DMS53 (cell line): Measurements from ENCODE around the gene ELMO1.

ENCODE experiments used
- DNase-seq: peaks from one replicate; lab custom pipeline; 2025; lab: John Stamatoyannopoulos, UW

The ELMO1 gene, protein sequence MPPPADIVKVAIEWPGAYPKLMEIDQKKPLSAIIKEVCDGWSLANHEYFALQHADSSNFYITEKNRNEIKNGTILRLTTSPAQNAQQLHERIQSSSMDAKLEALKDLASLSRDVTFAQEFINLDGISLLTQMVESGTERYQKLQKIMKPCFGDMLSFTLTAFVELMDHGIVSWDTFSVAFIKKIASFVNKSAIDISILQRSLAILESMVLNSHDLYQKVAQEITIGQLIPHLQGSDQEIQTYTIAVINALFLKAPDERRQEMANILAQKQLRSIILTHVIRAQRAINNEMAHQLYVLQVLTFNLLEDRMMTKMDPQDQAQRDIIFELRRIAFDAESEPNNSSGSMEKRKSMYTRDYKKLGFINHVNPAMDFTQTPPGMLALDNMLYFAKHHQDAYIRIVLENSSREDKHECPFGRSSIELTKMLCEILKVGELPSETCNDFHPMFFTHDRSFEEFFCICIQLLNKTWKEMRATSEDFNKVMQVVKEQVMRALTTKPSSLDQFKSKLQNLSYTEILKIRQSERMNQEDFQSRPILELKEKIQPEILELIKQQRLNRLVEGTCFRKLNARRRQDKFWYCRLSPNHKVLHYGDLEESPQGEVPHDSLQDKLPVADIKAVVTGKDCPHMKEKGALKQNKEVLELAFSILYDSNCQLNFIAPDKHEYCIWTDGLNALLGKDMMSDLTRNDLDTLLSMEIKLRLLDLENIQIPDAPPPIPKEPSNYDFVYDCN

DNA sequence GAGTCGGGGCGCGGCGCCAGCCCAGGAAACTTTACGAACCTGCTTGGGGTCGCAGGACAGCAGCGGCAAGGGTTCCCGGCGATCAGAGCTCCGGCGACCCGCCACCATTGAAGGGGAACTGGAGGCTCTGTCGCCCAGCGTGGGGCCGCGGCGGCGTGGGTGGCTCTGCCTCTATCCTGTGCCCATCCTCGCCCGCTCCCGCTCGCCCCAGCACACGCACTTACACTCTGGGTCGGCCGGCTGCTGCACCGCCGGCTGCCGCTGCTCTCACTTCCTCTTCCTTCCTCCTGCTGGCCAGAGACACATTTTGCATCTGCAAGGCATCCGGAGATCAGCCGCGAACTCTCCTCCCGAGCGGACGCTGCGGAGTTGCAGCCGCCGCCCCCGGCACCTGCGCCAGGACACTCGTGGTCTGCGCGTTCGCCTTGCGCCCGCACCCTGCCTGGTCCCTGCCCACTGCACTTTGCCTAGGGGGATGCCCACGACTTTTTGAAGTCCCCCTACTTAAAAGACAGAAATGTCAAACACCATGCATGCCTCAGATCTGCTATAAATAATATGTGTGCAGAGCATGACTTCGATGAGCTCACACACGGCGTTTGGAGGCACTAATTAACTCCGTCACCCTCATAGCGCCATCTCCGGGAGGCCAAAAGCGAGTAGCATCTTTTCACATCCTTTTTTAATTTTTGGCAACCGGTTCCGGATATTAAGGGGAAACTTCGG is at the start of gene ELMO1:
TSS of gene ELMO1 (minus strand) at position 229 of the 726 bp plus-strand sequence. CDS start 106,174 bp downstream, outside the sequence.
- DNase-seq = peak; percentile 90

DNA sequence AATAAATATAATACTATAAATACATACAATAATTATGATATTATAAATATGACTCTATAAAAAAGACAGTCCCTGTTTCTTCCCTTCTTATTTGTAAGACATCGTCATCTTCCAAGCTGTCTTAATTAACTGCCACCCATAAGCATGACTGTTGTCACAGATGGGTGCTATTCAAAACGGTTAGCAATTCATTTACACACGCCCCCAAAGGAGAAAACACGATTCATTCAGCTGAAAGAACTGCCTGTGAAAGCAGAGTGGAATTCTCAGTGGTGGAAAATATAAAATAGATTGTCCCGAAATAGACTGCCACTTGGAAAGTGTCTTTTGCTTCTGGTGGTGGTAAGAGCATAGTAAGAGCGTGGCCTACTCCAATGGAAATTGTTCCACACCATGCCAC is 48.9 kb upstream of the ELMO1 start:
- no peak for DNase-seq

DNA sequence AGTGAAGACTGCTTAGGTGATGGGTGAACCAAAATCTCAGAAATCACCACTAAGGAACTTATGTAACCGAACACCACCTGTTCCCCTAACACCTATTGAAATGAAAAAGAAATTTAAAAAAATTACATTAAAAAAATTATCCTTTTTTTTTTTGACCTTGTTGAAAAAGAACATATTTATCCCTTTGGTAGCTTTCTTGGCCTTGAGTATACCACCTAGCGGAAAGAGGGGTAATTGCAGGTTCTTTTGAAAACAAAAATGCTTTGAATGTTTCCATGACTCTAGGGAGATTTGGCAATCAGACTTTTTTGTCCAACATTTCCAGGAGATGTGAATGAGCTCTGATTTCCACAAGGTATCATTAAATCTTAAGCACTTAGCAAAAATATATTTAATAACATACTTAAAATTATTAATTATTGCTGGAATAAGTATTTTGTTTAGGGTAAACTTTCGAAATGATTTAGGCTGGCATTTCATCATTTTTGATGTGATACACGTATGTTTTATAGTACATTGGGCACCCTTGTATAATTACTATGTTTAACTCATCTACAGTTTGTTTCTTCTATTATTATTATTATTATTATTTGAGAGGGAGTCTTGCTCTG is 47.0 kb upstream of the ELMO1 start:
- peak; percentile 54 for DNase-seq

DNA sequence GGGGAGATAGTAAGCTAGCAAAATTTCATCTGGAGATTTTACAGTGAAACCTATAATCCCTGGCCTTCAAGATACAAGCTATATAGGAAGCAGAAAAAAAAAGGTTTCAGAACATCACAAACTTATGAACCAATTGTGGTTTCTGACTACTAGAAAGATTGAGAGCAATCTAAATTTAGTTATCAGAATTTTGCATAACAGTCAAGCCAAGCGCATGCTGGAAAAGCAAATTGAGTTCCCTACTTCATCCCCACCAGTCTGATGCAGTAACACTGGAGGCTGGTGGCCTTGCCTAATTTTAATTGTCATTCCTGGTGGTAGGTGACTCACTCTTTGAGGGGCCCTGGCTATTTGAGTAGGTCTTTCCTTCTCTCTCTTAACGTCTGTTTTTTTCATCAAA is 46.3 kb upstream of the ELMO1 start:
- DNase-seq = no peak

DNA sequence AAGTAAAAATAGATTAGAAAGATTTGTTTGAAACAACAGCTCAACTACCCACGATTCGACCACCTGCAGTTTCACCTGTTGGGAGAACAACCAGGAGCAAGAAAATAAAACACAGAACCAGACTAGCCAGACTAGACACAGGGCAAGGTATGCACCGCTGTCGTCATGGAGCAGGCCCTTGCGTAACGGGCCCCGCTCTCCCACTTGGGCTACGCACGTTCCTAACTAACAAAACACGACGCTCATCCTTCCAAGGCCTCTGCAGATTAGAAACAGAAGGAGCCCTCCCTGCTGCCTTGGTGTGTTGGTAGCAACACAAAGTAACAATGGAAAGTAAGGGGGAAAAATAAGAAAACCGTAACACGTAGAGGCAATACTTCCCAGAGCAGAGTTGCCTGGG is 45.1 kb upstream of the ELMO1 start:
- no peak for DNase-seq

DNA sequence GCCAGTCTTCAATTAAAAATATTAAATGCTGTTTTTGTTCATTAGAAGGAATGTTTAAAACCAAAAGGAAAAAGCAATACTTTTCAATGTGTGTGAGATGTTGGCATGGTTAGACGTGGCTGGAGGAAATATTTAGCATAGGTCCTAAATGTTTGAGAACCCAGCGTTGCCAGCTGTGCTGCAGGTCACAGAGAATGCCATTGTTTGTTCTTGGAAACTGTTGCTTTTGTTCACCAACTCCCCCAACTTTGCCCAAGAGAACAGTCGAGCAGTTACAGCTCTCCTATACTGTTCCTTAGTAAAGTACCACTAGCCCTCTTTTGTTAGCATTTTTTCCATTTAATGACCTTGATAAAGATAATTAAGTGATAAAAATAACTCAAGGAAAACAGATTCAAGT is 44.5 kb upstream of the ELMO1 start:
- no peak for DNase-seq

DNA sequence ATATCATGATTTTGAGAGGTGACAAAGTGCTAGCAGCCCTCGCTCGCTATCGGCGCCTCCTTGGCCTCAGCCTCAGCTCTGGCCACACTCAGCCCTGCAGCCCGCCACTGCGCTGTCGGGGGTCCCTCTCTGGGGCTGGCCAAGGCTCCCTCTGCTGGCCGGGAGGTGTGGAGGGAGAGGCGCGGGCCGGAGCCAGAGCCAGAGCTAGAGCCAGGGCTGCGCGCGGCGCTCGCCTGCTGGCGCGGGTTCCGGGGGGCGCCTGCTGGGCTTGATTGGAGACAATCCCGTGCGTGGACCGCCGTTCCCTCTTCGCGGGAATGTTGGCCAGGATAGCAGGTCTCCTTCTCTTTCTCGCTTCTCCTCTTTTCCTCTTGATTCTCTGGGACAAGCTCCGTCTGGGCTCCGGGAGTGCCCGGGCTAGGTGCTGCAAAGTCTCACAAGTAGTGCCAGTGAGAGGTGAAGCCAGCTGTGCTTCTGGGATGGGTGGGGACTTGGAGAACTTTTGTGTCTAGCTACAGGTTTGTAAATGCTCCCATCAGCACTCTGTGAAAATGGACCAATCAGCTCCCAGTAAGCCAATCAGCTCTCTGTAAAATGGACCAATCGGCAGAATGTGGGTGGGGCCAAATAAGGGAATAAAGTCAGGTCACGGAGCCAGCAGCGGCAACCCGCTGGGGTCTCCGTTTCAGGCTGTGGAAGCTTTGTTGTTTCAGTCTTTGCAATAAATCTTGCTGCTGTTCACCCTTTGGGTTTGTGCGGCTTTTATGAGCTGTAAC is 43.4 kb upstream of the ELMO1 start:
- peak; percentile 6 for DNase-seq

DNA sequence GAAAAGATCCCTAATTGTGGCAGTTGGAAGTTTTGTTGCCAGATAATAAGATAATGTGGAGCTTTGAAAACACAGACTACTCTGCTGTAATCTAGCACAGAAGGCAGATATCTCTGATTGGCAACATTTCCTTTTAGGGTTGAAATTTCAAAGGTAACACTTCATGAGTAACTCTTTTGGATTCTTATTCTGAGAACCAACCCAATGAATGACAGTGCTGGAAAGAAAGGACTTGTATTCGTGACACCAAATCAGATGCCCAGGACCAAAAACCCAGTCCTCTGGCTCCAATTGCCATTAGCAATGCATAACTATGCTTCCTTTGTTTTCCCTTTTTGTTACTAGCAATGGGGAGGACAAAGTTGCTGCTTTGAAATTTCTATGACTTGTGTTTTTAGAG is 41.0 kb upstream of the ELMO1 start:
- no peak for DNase-seq

DNA sequence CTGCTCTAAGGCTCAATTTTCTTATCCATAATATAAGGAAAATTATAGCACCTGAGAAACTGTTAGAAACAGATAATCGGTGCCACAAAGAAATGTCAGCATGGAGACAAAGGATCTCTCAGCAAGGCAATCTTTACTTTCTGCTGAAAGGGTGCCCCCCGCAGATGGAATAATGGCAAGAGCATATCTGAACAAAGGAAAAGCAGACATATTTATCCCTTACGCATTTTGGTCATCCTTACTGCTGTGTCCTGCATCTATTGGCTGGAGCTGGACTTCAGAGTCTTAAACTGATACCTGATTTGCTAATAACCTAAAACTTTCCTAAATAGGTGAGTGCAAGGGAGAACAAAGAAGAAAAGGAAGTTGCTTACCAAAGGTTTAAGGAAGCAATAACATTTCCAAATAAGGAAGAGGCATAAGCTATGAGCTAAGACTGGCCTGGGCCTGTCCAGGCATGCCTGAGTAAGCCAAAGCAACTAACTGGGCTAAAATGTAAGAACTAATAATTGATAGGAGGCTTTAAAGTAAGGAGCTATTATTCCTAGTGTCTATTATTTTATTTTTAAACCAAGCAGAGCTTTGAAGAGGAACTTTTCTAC is 39.6 kb upstream of the ELMO1 start:
- peak; percentile 54 for DNase-seq

DNA sequence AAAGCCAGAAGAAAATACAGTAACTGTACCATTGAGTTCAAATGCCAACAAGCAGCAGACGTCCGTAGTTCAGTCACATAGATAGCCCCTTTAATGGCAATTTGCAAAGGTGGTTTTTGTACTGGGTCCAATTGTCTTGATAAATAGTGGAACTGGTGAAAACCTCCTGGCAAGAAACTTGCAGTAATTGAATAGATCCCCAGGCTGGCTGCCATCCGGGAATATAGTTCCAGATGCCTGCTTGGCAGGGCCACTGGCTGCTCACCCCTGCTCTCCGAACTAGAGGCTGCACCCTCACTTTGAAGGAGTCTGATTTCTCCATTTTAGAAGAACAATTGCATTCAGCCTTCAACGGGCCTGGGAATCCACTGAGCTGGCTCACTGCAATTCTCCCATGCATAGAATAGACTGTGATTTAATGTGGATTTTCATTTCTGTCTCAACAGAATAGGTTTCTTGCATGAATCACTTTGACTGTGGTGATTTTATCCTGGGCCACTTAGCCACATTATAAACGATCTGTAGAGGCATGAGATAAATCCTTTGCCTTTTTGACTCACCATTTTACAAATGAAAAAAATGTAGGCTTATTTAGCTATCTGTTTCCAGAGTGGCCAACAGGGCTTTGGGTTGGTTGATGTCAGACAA is 35.9 kb upstream of the ELMO1 start:
- no peak for DNase-seq

DNA sequence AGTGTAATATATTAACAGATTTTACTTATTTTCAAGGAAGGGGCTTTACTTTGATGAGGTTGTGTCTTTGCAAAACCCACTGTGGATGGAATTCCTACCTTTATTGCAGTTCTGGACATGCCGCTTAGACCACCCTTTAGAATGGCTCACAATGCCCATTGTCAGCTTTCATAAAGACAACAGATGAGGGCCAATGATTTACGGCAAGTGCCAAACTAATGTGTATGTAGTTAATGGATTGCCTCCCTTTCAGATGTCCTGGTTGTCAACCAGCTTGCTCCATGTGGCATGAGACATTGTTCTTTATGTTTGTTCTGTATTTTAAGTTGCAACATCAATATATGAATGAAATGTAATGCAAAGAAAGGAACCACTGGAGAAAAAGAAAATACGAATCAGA is 35.0 kb upstream of the ELMO1 start:
- no peak for DNase-seq

DNA sequence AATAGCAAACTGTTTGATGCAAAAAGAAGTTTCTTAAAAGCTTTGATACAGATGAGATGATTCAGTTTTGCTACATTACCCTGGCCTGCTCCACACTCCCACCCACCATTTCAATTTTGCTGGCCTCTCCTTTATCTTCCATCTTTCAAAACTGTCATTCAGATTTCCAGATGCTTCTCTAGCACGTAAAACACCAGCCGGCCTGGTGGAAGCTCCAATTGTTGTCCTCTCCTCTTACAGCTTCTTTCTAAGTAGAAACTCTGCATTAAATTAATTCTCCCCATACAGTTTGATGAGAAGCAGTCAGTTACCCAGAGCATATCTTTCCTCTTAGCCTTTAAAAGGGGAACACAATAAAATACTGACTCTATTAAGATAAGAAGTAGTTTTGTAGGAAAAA is 34.3 kb upstream of the ELMO1 start:
- no peak for DNase-seq

DNA sequence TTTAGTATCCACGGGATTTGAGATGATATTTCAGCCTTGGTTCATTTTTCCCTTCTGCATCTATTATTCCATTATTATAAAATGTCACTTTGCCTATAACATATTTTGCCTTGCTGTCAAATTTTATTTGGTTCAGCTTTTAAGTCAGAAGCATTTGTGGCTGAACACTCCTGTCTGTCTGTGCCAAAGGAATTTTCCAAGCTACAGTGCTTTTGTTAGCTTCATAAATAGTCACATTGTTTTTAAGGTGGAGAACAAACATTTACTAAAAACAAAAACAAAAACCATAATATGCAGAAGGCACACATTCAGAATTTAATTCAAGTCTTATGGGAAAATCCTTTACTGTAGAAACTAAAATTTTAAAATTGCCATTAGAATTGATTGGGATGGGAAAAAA is 33.8 kb upstream of the ELMO1 start:
- no peak for DNase-seq

DNA sequence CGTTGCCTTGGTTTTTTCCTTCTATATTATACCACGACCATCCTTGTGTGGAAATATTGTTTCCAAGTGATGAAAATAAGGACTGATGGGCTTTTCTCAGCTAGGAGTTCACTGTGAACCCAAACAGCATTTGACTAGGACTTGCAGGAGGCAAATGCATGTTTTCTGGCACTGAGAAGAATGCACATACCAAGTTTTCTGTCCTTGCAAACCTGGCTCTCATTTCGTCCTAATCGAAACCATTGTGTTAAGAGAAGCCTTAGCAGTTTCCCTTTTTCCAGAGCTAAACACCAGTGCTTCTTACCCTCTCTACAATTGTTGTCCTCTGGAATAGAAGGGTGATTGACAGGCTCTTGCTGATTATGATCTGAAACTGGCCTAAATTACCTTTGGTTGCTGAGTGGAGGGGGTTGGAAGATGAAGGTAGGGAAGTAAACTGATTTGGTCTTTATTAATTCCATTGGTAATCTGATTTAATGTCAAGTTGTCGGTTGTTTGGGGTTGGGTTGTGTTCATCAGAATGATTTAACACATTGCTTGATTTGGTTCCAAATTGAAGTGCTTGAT is 33.1 kb upstream of the ELMO1 start:
- no peak for DNase-seq

DNA sequence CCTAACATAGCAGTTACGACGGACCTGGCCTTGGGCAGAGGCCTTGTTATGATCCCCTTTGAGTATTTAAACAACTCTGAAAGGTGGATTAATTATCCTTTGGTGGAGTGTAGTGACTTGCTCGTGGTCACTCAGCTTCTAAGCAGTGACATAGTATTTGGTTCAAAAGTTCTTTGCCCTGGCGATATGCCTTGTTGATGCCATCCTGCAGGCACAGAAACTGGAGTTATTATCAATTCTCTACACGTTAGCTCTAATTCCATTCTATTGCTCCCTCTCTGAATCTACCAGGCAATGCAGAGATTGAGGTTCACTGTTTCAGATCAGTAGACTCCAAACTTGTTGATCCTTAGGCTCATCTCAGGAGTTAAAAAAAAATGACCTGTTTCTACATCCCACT is 32.5 kb upstream of the ELMO1 start:
- no peak for DNase-seq

DNA sequence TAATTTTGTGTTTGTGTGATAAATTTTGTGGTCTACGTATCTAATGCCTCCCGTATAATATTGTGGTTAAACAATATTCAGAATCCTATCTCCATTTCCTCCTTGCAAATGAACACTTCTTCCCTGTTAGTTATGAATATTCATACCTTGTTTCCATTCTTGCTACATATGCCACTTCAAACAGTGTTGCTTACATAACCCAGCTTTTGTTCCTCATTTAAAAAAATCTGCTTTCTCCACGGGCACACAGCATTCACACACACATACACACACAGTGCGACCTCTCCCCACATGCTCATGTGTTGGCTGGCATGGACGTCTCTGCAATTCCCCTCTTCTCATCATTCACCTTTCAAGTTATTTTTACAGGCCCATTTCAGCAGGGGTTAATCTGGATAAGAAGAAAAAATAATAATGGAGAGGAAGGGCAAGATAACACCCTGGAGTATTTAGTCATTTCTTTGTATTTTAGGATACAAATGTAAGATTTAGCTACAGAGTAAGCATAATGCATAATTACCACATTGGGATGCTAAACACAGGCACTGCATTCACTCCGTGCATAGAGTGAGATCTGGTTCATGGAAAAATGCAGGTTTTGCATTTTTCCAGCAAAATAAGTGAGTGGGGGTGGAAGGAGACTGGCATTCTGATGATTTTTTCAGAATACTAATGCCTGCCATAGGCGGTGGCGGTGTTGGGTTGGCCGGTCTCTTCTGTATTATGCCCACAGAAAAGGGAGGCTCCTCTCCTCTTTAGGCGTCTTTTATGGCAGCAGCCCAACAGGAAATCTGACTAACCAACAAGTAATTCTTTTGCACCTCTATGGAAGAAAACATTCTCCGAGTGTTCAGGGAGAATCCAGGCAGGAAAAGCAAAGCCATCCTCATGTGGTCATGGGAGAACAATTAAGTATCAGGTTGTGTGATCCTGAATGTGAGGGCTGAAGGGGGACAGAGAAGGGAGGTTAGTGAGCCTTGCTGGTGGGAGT is 31.7 kb upstream of the ELMO1 start:
- DNase-seq = no peak

DNA sequence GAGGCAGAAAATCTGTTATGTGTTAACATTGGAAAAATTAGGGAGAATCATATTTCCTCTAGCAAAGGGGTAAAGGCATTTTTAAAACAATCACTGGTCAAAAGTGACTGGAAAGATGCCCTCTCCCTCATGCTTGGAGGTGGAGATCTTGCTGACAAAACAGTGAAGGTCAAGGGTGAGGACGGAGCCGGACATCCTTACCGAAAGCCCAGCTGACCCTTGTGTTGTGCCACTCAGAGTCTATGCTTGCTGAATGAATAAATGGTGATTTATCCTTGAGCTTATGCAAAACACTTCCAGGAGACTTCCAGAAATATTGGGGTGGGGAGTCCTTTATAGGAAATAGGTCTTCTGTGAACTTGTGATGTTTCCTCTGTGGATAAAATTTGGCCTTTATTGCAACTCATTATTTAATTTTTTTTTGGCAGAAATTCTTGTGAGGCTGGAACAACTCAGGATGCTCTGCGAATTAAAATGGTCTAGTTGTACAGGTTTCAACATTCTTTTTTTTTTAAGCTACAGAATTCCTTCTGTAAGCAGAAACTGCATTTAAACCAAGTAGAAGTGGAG is 28.3 kb upstream of the ELMO1 start:
- no peak for DNase-seq

DNA sequence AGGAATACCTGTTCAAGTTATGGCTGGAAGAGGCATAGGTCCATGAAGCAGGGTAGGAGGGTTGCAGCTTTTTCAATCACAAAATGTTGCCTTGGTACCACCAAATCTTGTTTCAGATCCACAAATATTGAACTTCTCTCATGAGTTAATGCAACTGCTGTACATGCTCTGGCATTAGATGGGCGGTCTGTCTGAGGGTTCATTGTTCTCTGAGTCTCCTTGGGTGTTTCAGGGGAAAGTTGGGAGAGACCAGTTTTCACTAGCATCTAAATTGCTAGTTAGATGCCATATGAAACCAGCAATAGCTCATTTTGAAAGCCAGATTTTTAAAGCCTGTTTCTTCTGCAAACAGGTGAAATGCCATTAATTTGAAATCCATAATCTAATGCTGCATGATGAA is 27.8 kb upstream of the ELMO1 start:
- no peak for DNase-seq

DNA sequence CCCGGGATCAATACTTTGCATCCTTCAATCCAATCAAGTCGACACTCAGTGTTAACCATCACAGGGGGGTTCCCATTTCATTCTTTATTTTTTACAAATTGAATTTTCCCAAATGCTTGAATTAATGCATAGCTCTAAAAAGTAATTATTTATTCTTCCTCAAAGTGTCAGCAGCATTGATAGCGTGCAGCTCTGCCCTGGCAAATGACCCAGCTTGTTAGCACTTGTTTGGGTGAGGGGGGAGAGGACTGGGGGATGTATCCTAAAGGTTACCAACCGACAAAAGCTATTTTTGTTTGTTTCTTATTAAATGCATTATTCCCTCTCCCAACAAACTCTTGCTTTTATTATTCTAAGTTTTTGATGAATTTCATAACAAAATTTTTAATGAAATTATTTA is 27.0 kb upstream of the ELMO1 start:
- no peak for DNase-seq
